Measurements from ENCODE around the gene MAP4. TPM values are rescaled to one million over a fixed set of nuclear protein-coding genes. Genes with fewer than 3 reads are reported as not detected.

MAP4 gene
- total and polyA plus RNA-seq, 2 of the 13 experiments (the other 11 are each of a cell fraction or from before 2014, with no cell fraction given): 33.1 to 38.7 TPM

DNA sequence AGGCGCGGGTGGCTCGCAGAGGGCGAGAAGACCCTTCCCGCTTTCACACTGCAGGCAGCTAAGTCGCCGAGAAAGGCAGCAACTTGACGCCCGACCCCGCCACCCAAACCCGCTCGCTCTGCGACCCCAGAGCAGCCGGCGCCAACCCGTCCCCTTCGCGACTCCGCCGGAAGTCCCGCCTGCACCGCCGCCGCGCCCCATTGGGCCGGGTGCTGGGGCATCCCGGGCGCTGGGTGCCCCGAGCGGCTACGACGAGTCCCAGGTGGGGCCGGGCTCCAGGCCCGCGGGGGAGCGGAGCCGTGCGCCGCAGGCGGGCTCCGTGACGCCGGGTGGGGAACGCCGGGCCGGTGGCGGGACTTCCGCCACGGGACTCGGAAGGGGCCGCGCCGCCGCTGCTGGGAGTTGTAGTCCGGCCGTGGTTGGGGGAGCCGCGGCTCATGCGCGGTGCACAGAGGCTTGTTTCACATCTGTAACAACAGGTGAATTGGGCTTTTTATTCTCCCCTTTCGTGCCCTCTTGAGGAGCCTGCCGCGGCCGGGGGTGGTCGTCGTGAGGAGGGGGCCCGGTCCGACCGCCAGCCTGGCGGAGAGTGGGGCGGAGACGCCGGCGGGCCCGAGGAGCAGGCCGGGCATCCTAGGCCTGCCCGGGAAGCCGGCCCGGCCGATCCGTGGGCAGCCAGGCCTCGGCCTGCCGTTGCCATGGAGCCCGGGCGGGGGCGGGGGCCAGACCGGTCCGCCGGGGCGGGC is 213.3 kb downstream of the MAP4 start, which contains the start of gene DHX30 (continued):
- no peak for TF ChIP-seq PCBP2 (optimal IDR thresholded peaks at IDR 0.05; ENCODE audit: low read depth, low read length, poor library complexity, severe bottlenecking)
- TF ChIP-seq NFATC3 (CRISPR knock-in tag; IDR thresholded peaks at IDR 0.05): no peak
- TF ChIP-seq RARA (CRISPR knock-in tag; IDR thresholded peaks at IDR 0.05): no peak; the same call in 1 of the 2 replicates
- no peak for TF ChIP-seq TBP (CRISPR knock-in tag; IDR thresholded peaks at IDR 0.05)
- peak; percentile 85; the same call in 1 of the 2 replicates for TF ChIP-seq SRY (CRISPR knock-in tag; IDR thresholded peaks at IDR 0.05)
- TF ChIP-seq MEF2D (CRISPR knock-in tag; IDR thresholded peaks at IDR 0.05): no peak
- peak; percentile 28; the same call in 1 of the 2 replicates for TF ChIP-seq ZIK1 (CRISPR knock-in tag; IDR thresholded peaks at IDR 0.05; ENCODE audit: borderline replicate concordance, low read depth)
- TF ChIP-seq ZNF816 (CRISPR knock-in tag; IDR thresholded peaks at IDR 0.05; ENCODE audit: borderline replicate concordance): no peak
- TF ChIP-seq ZMYM4 (CRISPR knock-in tag; IDR thresholded peaks at IDR 0.05): no peak
- 0 out of 2 replicates have a peak, but pooled peaks have one; percentile 15 for TF ChIP-seq ZNF580 (CRISPR knock-in tag; IDR thresholded peaks at IDR 0.05; ENCODE audit: borderline replicate concordance, low read depth)
- TF ChIP-seq ARNTL (CRISPR knock-in tag; IDR thresholded peaks at IDR 0.05): no peak
- no peak for TF ChIP-seq PAWR (CRISPR knock-in tag; IDR thresholded peaks at IDR 0.05; ENCODE audit: borderline replicate concordance)
- TF ChIP-seq SP4 (CRISPR knock-in tag; IDR thresholded peaks at IDR 0.05): peak; percentile 82; the same call in 1 of the 2 replicates
- TF ChIP-seq, protein P1, sequence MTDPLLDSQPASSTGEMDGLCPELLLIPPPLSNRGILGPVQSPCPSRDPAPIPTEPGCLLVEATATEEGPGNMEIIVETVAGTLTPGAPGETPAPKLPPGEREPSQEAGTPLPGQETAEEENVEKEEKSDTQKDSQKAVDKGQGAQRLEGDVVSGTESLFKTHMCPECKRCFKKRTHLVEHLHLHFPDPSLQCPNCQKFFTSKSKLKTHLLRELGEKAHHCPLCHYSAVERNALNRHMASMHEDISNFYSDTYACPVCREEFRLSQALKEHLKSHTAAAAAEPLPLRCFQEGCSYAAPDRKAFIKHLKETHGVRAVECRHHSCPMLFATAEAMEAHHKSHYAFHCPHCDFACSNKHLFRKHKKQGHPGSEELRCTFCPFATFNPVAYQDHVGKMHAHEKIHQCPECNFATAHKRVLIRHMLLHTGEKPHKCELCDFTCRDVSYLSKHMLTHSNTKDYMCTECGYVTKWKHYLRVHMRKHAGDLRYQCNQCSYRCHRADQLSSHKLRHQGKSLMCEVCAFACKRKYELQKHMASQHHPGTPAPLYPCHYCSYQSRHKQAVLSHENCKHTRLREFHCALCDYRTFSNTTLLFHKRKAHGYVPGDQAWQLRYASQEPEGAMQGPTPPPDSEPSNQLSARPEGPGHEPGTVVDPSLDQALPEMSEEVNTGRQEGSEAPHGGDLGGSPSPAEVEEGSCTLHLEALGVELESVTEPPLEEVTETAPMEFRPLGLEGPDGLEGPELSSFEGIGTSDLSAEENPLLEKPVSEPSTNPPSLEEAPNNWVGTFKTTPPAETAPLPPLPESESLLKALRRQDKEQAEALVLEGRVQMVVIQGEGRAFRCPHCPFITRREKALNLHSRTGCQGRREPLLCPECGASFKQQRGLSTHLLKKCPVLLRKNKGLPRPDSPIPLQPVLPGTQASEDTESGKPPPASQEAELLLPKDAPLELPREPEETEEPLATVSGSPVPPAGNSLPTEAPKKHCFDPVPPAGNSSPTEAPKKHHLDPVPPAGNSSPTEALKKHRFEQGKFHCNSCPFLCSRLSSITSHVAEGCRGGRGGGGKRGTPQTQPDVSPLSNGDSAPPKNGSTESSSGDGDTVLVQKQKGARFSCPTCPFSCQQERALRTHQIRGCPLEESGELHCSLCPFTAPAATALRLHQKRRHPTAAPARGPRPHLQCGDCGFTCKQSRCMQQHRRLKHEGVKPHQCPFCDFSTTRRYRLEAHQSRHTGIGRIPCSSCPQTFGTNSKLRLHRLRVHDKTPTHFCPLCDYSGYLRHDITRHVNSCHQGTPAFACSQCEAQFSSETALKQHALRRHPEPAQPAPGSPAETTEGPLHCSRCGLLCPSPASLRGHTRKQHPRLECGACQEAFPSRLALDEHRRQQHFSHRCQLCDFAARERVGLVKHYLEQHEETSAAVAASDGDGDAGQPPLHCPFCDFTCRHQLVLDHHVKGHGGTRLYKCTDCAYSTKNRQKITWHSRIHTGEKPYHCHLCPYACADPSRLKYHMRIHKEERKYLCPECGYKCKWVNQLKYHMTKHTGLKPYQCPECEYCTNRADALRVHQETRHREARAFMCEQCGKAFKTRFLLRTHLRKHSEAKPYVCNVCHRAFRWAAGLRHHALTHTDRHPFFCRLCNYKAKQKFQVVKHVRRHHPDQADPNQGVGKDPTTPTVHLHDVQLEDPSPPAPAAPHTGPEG (CRISPR knock-in tag; IDR thresholded peaks at IDR 0.05): peak; percentile 30; the same call in 1 of the 2 replicates
- TF ChIP-seq POGK (CRISPR knock-in tag; conservative IDR thresholded peaks at IDR 0.05): peak; percentile 59; the same call in 1 of the 2 replicates
- TF ChIP-seq EED (CRISPR knock-in tag; IDR thresholded peaks at IDR 0.05): no peak
- TF ChIP-seq, protein P2, sequence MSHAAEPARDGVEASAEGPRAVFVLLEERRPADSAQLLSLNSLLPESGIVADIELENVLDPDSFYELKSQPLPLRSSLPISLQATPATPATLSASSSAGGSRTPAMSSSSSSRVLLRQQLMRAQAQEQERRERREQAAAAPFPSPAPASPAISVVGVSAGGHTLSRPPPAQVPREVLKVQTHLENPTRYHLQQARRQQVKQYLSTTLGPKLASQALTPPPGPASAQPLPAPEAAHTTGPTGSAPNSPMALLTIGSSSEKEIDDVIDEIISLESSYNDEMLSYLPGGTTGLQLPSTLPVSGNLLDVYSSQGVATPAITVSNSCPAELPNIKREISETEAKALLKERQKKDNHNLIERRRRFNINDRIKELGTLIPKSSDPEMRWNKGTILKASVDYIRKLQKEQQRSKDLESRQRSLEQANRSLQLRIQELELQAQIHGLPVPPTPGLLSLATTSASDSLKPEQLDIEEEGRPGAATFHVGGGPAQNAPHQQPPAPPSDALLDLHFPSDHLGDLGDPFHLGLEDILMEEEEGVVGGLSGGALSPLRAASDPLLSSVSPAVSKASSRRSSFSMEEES (CRISPR knock-in tag; IDR thresholded peaks at IDR 0.05): no peak
